Thyroid gland (tissue), 4 donors: Measurements from ENCODE around the gene RORC.

Experiments
- POLR2A ChIP-seq, 2 donors: fragments of 450-650 bp; IDR thresholded peaks; one replicate each; pipeline ENCODE4 v1.6.1; 2017; ENCODE audit warnings: antibody characterized with exemption in 2 of 2, mild to moderate bottlenecking in 2 of 2, moderate library complexity in 1 of 2
- TF ChIP-seq, protein P1 (sequence below), 6 experiments: fragments of 200-600 bp in 3 of 6; fragments of 450-650 bp in 3 of 6; sonication (generic) in 3 of 6; IDR thresholded peaks; one replicate each; pipeline ENCODE4 v1.5.1; 2016 to 2019; ENCODE audit warnings: antibody characterized with exemption in 6 of 6, mild to moderate bottlenecking in 2 of 6, inconsistent platforms in 1 of 6, moderate library complexity in 1 of 6

DNA sequence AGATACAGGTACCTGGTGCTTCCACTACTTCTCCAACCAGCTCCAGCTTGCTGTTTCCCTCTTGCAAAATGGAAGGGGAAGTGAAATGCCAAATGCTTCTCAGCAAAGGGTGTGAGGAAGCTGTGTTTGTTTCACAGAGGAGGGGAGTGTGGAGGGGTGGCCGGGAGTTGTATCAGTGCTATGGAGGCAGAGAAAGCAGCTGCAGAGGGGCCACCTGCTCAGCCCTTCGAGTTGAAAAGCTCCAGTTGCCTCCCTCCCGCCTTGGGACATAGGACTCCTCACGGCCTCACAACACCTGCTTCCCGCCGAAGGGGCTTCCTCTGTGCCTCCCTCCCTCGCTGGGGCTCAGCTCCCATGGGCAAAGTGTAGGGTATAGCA is 14.3 kb downstream of the RORC start:
- TF ChIP-seq, protein P1, sequence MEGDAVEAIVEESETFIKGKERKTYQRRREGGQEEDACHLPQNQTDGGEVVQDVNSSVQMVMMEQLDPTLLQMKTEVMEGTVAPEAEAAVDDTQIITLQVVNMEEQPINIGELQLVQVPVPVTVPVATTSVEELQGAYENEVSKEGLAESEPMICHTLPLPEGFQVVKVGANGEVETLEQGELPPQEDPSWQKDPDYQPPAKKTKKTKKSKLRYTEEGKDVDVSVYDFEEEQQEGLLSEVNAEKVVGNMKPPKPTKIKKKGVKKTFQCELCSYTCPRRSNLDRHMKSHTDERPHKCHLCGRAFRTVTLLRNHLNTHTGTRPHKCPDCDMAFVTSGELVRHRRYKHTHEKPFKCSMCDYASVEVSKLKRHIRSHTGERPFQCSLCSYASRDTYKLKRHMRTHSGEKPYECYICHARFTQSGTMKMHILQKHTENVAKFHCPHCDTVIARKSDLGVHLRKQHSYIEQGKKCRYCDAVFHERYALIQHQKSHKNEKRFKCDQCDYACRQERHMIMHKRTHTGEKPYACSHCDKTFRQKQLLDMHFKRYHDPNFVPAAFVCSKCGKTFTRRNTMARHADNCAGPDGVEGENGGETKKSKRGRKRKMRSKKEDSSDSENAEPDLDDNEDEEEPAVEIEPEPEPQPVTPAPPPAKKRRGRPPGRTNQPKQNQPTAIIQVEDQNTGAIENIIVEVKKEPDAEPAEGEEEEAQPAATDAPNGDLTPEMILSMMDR (IDR thresholded peaks at IDR 0.05): no peak
- TF ChIP-seq POLR2A (IDR thresholded peaks at IDR 0.05): no peak
